H1 (cell line): ENCODE results near the gene RELN. TPM values are rescaled to one million over a fixed set of nuclear protein-coding genes. Genes with fewer than 3 reads are reported as not detected.

Source experiments
- ASH2L ChIP-seq: fragments of 200-600, 300-600 bp; sonication (generic); IDR thresholded peaks from one replicate; pipeline ENCODE4 v1.7.1; 2017; ENCODE audit warnings: low read length
- CHD2 ChIP-seq: IDR thresholded peaks from 2 replicates; pipeline ENCODE4 v1.6.1; 2012; ENCODE audit warnings: low read length, improper control_type of control experiment
- GABPA ChIP-seq: IDR thresholded peaks from 2 replicates; pipeline ENCODE4 v1.6.1; 2011; ENCODE audit warnings: mild to moderate bottlenecking, low read length, moderate library complexity, borderline replicate concordance; ENCODE audit not compliant: insufficient read depth
- POLR2AphosphoS5 ChIP-seq: IDR thresholded peaks from 2 replicates; pipeline ENCODE4 v1.6.1; 2011; ENCODE audit warnings: low read depth, low read length
- POU5F1 ChIP-seq: IDR thresholded peaks from 2 replicates; pipeline ENCODE4 v1.6.1; 2011; ENCODE audit warnings: low read depth, mild to moderate bottlenecking, low read length, moderate library complexity
- SP4 ChIP-seq: IDR thresholded peaks from 2 replicates; pipeline ENCODE4 v1.6.1; 2012; ENCODE audit warnings: low read length, inconsistent platforms
- polyA plus RNA-seq, 7 experiments: library from polyadenylated mRNA; depleted of rRNA in 3 of 7; stranded (reverse) in 5 of 7; unstranded in 2 of 7; fragments of >200 nt in 5 of 7; fragments of 200-250 nt in 2 of 7; gene quantifications; 1 replicate in 5 of 7; 2 replicates in 1 of 7; 4 replicates in 1 of 7; pipeline versions ENCODE4 v1.2.1 to v1.2.3, GENCODE V29; 2011 to 2013; ENCODE audit warnings: missing spikeins in 2 of 7, mixed read lengths in 2 of 7
- total RNA-seq: library from RNA; stranded (reverse); fragmentation: NEBNext Ultra II Directional; extraction: Animal tissue kit (Norgen Biotek cat#: 25700); gene quantifications from 2 replicates; pipeline ENCODE4 v1.2.1, GENCODE V29; 2021

The RELN gene
- total and polyA plus RNA-seq, 2 of the 8 experiments (the other 6 are each of a cell fraction or from before 2014, with no cell fraction given), result 0.03 to 0.07 TPM

- TF ChIP-seq SP4 (no peak), CHD2 (no peak), POU5F1 (no peak), ASH2L (no peak), GABPA (no peak), POLR2AphosphoS5 (no peak)
- TF ChIP-seq, all 59 proteins: peak for 0
Observed at GRCh38 chr7:103967401-103967800, 22.1 kb downstream of the RELN start (continued).
